ENCODE data around the gene ADGRA3. TPM values are rescaled to one million over a fixed set of nuclear protein-coding genes. Genes with fewer than 3 reads are reported as not detected.

Gene ADGRA3
- total RNA-seq, 3 donors from 2014 or later (not counting 1 experiment from before 2014, with no cell fraction given) = 5.5 to 15.8 (median 8.2) TPM

- WGBS (ENCODE audit: insufficient coverage) = 94% methylated on average over 2 of the region's 4 CpGs
- H3K4me1 Mint-ChIP-seq = no peaks in the 10 kb centered on the region
Measured at GRCh38 chr4:22398671-22399070, 117.2 kb downstream of the ADGRA3 start.

GRCh38 chr4:22391551-22391950 is 124.3 kb downstream of the ADGRA3 start:
- no peaks in the 10 kb centered on the region for H3K4me1 Mint-ChIP-seq
- Histone ChIP-seq H3K9me3 (ENCODE audit: control insufficient read depth, insufficient read depth, low read length) (no peaks in the 10 kb centered on the region), H3K4me1 (ENCODE audit: control insufficient read depth, insufficient read depth, low read length) (no peaks in the 10 kb centered on the region), H3K27me3 (ENCODE audit: control insufficient read depth, insufficient read depth, low read length) (no peaks in the 10 kb centered on the region), H3K36me3 (ENCODE audit: control insufficient read depth, insufficient read depth, low read length) (no peaks in the 10 kb centered on the region), H3K27ac (ENCODE audit: low read length) (no peak overlapping the region), H3K4me3 (ENCODE audit: low read length) (no peak overlapping the region)
- DNase-seq = no peak
- no peak overlapping the region for H3K27ac Mint-ChIP-seq
- TF ChIP-seq CTCF (IDR thresholded peaks at IDR 0.05) = no peak
- intact Hi-C loops (cut with micrococcal nuclease) = no loop called here
- no peak overlapping the region for H3K4me3 Mint-ChIP-seq
- no peaks in the 10 kb centered on the region for H3K9me3 Mint-ChIP-seq
- 92% methylated on average over 3 of the region's 3 CpGs for WGBS (ENCODE audit: insufficient coverage)
- no peak for ATAC-seq
- H3K36me3 Mint-ChIP-seq = no peaks in the 10 kb centered on the region
- H3K27me3 Mint-ChIP-seq (ENCODE audit: low read depth in 2 of 2) = no peaks in the 10 kb centered on the region

More at GRCh38 chr4:22398671-22399070, 117.2 kb downstream of the ADGRA3 start:
- Histone ChIP-seq H3K27me3 (ENCODE audit: control insufficient read depth, insufficient read depth, low read length) (no peaks in the 10 kb centered on the region), H3K9me3 (ENCODE audit: control insufficient read depth, insufficient read depth, low read length) (no peaks in the 10 kb centered on the region), H3K36me3 (ENCODE audit: control insufficient read depth, insufficient read depth, low read length) (no peaks in the 10 kb centered on the region), H3K27ac (ENCODE audit: low read length) (no peak overlapping the region), H3K4me3 (ENCODE audit: low read length) (no peak overlapping the region), H3K4me1 (ENCODE audit: control insufficient read depth, insufficient read depth, low read length) (no peaks in the 10 kb centered on the region)
- Mint-ChIP-seq H3K4me3 (no peak overlapping the region), H3K27me3 (ENCODE audit: low read depth in 2 of 2) (no peaks in the 10 kb centered on the region), H3K36me3 (peaks cover 6% of the 10 kb centered on the region), H3K9me3 (no peaks in the 10 kb centered on the region), H3K27ac (no peak overlapping the region)
- no peak for TF ChIP-seq CTCF (IDR thresholded peaks at IDR 0.05)
- ATAC-seq = no peak
- DNase-seq = no peak
- intact Hi-C loops (cut with micrococcal nuclease) = no loop called here

GRCh38 chr4:22389240-22389870 is 126.5 kb downstream of the ADGRA3 start:
- Histone ChIP-seq H3K4me1 (ENCODE audit: control insufficient read depth, insufficient read depth, low read length) (no peaks in the 10 kb centered on the region), H3K9me3 (ENCODE audit: control insufficient read depth, insufficient read depth, low read length) (no peaks in the 10 kb centered on the region), H3K27ac (ENCODE audit: low read length) (no peak overlapping the region), H3K36me3 (ENCODE audit: control insufficient read depth, insufficient read depth, low read length) (no peaks in the 10 kb centered on the region), H3K4me3 (ENCODE audit: low read length) (no peak overlapping the region), H3K27me3 (ENCODE audit: control insufficient read depth, insufficient read depth, low read length) (no peaks in the 10 kb centered on the region)
- intact Hi-C loops (cut with micrococcal nuclease) = loop anchor here (1.0 kb wide), 1 partner anchor 600 kb away; no protein-coding TSS in a partner anchor
- H3K4me3 Mint-ChIP-seq = no peak overlapping the region
- TF ChIP-seq CTCF (IDR thresholded peaks at IDR 0.05) = peak; percentile 57
- no peaks in the 10 kb centered on the region for H3K4me1 Mint-ChIP-seq
- ATAC-seq = peak; percentile 48 to 59 (median 57)
- H3K27ac Mint-ChIP-seq = no peak overlapping the region
- no peaks in the 10 kb centered on the region for H3K36me3 Mint-ChIP-seq
- H3K27me3 Mint-ChIP-seq (ENCODE audit: low read depth in 2 of 2) = no peaks in the 10 kb centered on the region
- DNase-seq = peak in 1 of 2 donors; percentile 59
- no peaks in the 10 kb centered on the region for H3K9me3 Mint-ChIP-seq
- 34% methylated on average over 3 of the region's 3 CpGs for WGBS (ENCODE audit: insufficient coverage)

GRCh38 chr4:22385611-22386011 is 130.3 kb downstream of the ADGRA3 start:
- Mint-ChIP-seq H3K27me3 (ENCODE audit: low read depth in 2 of 2) (no peaks in the 10 kb centered on the region), H3K36me3 (no peaks in the 10 kb centered on the region), H3K27ac (no peak overlapping the region), H3K9me3 (no peaks in the 10 kb centered on the region), H3K4me3 (no peak overlapping the region), H3K4me1 (peaks cover 0 to 4% of the 10 kb centered on the region in 2 donors)
- TF ChIP-seq CTCF (IDR thresholded peaks at IDR 0.05) = no peak
- Histone ChIP-seq H3K27ac (ENCODE audit: low read length) (no peak overlapping the region), H3K4me3 (ENCODE audit: low read length) (no peak overlapping the region), H3K4me1 (ENCODE audit: control insufficient read depth, insufficient read depth, low read length) (no peaks in the 10 kb centered on the region), H3K27me3 (ENCODE audit: control insufficient read depth, insufficient read depth, low read length) (no peaks in the 10 kb centered on the region), H3K9me3 (ENCODE audit: control insufficient read depth, insufficient read depth, low read length) (no peaks in the 10 kb centered on the region), H3K36me3 (ENCODE audit: control insufficient read depth, insufficient read depth, low read length) (no peaks in the 10 kb centered on the region)
- WGBS (ENCODE audit: insufficient coverage) = 94% methylated on average over 6 of the region's 7 CpGs
- DNase-seq (no peak), ATAC-seq (no peak)
- intact Hi-C loops (cut with micrococcal nuclease) = no loop called here

Measured in natural killer cell (primary cell).